B cell (primary cell): ENCODE results near the gene SYCE3. TPM values are rescaled to one million over a fixed set of nuclear protein-coding genes. Genes with fewer than 3 reads are reported as not detected.

ENCODE experiments used
- polyA plus RNA-seq: library from polyadenylated mRNA; depleted of rRNA; stranded (reverse); fragments of >200 nt; gene quantifications from 2 replicates; pipeline ENCODE4 v1.2.3, GENCODE V29; 2012
- total RNA-seq, 2 donors: library from RNA; stranded (reverse); fragments of 120-200 nt in 1 of 2; gene quantifications; 1 replicate in 1 of 2; 2 replicates in 1 of 2; pipeline versions ENCODE4 v1.2.3 to v1.2.4, GENCODE V29; 2013 to 2022

SYCE3 gene
- total and polyA plus RNA-seq, 2 donors (not counting 1 experiment from before 2014, with no cell fraction given): not detected

Other genes with a start within 250 kb of the SYCE3 start
- 10.3 and 10.6 TPM in 2 replicates for gene DENND6B, start 235.9 kb downstream of the SYCE3 start, total RNA-seq
- 2.8 and 3.6 TPM in 2 replicates for gene DENND6B, start 235.9 kb downstream of the SYCE3 start, polyA plus RNA-seq
- gene PPP6R2, start 219.6 kb downstream of the SYCE3 start, total RNA-seq: 98.7 and 101 TPM in 2 replicates
- 91.4 TPM in 2 replicates for gene PPP6R2, start 219.6 kb downstream of the SYCE3 start, polyA plus RNA-seq
- 254 TPM in 2 replicates for gene SBF1, start 87.9 kb downstream of the SYCE3 start, total RNA-seq
- 110 and 123 TPM in 2 replicates for gene SBF1, start 87.9 kb downstream of the SYCE3 start, polyA plus RNA-seq
- gene ADM2, start 81.4 kb downstream of the SYCE3 start, total RNA-seq: 2.6 and 3.7 TPM in 2 replicates
- gene ADM2, start 81.4 kb downstream of the SYCE3 start, polyA plus RNA-seq: 0.67 and 0.74 TPM in 2 replicates
- not detected in 2 replicates for gene MIOX, start 76.1 kb downstream of the SYCE3 start, total RNA-seq
- gene MIOX, start 76.1 kb downstream of the SYCE3 start, polyA plus RNA-seq: 0.12 and 0.88 TPM in 2 replicates
- gene LMF2, start 55.2 kb downstream of the SYCE3 start, total RNA-seq: 128 and 132 TPM in 2 replicates
- 316 and 396 TPM in 2 replicates for gene LMF2, start 55.2 kb downstream of the SYCE3 start, polyA plus RNA-seq
- gene NCAPH2, start 54.7 kb downstream of the SYCE3 start, total RNA-seq: 71.5 and 76.9 TPM in 2 replicates
- gene NCAPH2, start 54.7 kb downstream of the SYCE3 start, polyA plus RNA-seq: 47.1 and 64.9 TPM in 2 replicates
- gene SCO2, start 37.3 kb downstream of the SYCE3 start, total RNA-seq: 1.1 TPM in 2 replicates
- 14.2 and 15.4 TPM in 2 replicates for gene SCO2, start 37.3 kb downstream of the SYCE3 start, polyA plus RNA-seq
- gene TYMP, start 32.9 kb downstream of the SYCE3 start, total RNA-seq: 45.1 and 47.7 TPM in 2 replicates
- gene TYMP, start 32.9 kb downstream of the SYCE3 start, polyA plus RNA-seq: 43.6 and 45.8 TPM in 2 replicates
- 4.2 and 6.2 TPM in 2 replicates for gene KLHDC7B, start 17.0 kb downstream of the SYCE3 start, total RNA-seq
- 0.61 and 1.8 TPM in 2 replicates for gene KLHDC7B, start 17.0 kb downstream of the SYCE3 start, polyA plus RNA-seq
- gene CPT1B, start 15.5 kb upstream of the SYCE3 start, total RNA-seq: 55.0 and 59.8 TPM in 2 replicates
- 109 and 142 TPM in 2 replicates for gene CPT1B, start 15.5 kb upstream of the SYCE3 start, polyA plus RNA-seq
- 238 and 239 TPM in 2 replicates for gene CHKB, start 19.9 kb upstream of the SYCE3 start, total RNA-seq
- gene CHKB, start 19.9 kb upstream of the SYCE3 start, polyA plus RNA-seq: 309 and 350 TPM in 2 replicates
- gene MAPK8IP2, start 37.9 kb upstream of the SYCE3 start, total RNA-seq: 0.39 and 0.44 TPM in 2 replicates
- 0.19 and 0.36 TPM in 2 replicates for gene MAPK8IP2, start 37.9 kb upstream of the SYCE3 start, polyA plus RNA-seq
- gene ARSA, start 65.2 kb upstream of the SYCE3 start, total RNA-seq: 77.1 and 82.0 TPM in 2 replicates
- 118 and 128 TPM in 2 replicates for gene ARSA, start 65.2 kb upstream of the SYCE3 start, polyA plus RNA-seq
- not detected in 2 replicates for gene SHANK3, start 109.9 kb upstream of the SYCE3 start, total RNA-seq
- 0.01 TPM in 1 of 2 replicates, not detected in the other for gene SHANK3, start 109.9 kb upstream of the SYCE3 start, polyA plus RNA-seq
- gene ACR, start 175.3 kb upstream of the SYCE3 start, total RNA-seq: not detected in 2 replicates
- gene ACR, start 175.3 kb upstream of the SYCE3 start, polyA plus RNA-seq: not detected in 2 replicates
- gene RABL2B, start 220.7 kb upstream of the SYCE3 start, total RNA-seq: 99.0 and 103 TPM in 2 replicates
- gene RABL2B, start 220.7 kb upstream of the SYCE3 start, polyA plus RNA-seq: 93.1 and 131 TPM in 2 replicates